ENCODE results near the gene DLG2. TPM values are rescaled to one million over a fixed set of nuclear protein-coding genes. Genes with fewer than 3 reads are reported as not detected.

DLG2 gene
- total RNA-seq, 1 donor from 2014 or later, result 6.7 TPM

DNA sequence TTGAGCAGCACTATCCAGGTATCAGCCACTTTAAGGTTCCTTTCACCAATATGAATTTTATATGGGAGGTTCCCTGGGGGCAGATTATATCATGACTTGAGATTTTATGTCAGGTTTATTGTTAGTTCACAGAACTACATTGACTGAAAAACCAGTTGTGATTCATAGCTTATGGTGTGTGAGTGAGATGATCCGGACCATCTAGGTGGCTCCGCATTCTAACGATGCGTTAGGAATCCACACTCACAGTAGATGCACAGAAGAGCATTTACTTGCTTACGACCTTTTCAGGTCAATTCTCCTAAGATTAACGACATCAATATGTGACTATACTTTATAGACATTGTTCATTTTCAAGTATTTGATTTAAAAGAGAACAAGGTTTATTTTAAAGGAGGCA lies 1356.7 kb downstream of the DLG2 start:
- TF ChIP-seq, protein P1, sequence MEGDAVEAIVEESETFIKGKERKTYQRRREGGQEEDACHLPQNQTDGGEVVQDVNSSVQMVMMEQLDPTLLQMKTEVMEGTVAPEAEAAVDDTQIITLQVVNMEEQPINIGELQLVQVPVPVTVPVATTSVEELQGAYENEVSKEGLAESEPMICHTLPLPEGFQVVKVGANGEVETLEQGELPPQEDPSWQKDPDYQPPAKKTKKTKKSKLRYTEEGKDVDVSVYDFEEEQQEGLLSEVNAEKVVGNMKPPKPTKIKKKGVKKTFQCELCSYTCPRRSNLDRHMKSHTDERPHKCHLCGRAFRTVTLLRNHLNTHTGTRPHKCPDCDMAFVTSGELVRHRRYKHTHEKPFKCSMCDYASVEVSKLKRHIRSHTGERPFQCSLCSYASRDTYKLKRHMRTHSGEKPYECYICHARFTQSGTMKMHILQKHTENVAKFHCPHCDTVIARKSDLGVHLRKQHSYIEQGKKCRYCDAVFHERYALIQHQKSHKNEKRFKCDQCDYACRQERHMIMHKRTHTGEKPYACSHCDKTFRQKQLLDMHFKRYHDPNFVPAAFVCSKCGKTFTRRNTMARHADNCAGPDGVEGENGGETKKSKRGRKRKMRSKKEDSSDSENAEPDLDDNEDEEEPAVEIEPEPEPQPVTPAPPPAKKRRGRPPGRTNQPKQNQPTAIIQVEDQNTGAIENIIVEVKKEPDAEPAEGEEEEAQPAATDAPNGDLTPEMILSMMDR (IDR thresholded peaks at IDR 0.05; ENCODE audit: unreplicated experiment), result no peak
- Mint-ChIP-seq H3K27ac (no peak overlapping the region), H3K27me3 (ENCODE audit: low read depth) (peaks cover 11% of the 10 kb centered on the region), H3K9me3 (no peaks in the 10 kb centered on the region), H3K4me3 (no peak overlapping the region), H3K36me3 (no peaks in the 10 kb centered on the region), H3K4me1 (no peaks in the 10 kb centered on the region)
- no peak for DNase-seq (ENCODE audit: low spot score in 2 of 2, unreplicated experiment in 2 of 2)

DNA sequence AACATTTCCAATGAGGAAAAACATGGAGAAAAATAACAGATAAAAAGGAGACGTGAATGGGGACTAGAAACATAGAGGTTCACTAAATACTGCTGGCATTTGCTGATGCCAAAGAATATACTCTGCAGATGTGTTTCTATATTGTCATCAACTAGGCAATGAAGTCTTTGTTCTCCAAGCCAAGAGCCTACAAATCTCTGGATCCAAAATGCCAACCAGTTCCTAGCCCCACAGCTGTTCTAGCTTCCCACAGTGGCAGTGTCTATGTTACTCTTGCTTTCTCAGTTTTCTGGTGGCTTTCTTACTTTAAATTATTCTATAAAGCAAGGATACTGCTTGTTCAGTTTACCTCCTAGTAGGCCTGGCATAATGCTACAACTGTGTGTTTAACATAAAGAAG lies 1363.1 kb downstream of the DLG2 start:
- H3K4me3 Mint-ChIP-seq, result no peak overlapping the region

DNA sequence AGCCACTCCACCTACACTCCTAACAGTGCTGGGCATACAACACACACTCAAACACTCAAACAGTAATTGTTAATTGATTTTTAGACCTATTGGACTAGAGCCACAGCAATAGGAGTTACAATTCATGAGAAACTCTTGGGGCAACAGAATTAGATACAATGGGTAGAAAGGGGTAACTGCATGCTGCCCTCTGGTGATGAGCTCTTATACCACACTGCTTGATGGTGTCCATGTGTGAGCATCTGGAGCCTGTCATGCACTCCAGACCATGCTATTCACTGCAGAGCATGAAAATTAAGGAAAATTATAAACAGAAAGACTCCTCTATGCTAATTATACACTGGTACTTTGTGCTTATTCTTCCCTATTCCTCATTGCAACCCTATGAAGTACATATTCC lies 1365.4 kb downstream of the DLG2 start:
- DNase-seq (ENCODE audit: low spot score in 2 of 2, unreplicated experiment in 2 of 2), result no peak
- no peak overlapping the region for H3K4me3 Mint-ChIP-seq
- no peaks in the 10 kb centered on the region for H3K4me1 Mint-ChIP-seq
- TF ChIP-seq, protein P1 (IDR thresholded peaks at IDR 0.05; ENCODE audit: unreplicated experiment), result no peak
- no peaks in the 10 kb centered on the region for H3K9me3 Mint-ChIP-seq
- no peak overlapping the region for H3K27ac Mint-ChIP-seq
- H3K36me3 Mint-ChIP-seq, result no peaks in the 10 kb centered on the region
- H3K27me3 Mint-ChIP-seq (ENCODE audit: low read depth), result peaks cover 5% of the 10 kb centered on the region

More for the DNA sequence above, 1363.1 kb downstream of the DLG2 start:
- DNase-seq (ENCODE audit: low spot score in 2 of 2, unreplicated experiment in 2 of 2), result no peak
- Mint-ChIP-seq H3K27ac (no peak overlapping the region), H3K36me3 (no peaks in the 10 kb centered on the region), H3K27me3 (ENCODE audit: low read depth) (peaks cover 5% of the 10 kb centered on the region), H3K4me1 (no peaks in the 10 kb centered on the region), H3K9me3 (no peaks in the 10 kb centered on the region)
- TF ChIP-seq, protein P1 (IDR thresholded peaks at IDR 0.05; ENCODE audit: unreplicated experiment), result no peak

DNA sequence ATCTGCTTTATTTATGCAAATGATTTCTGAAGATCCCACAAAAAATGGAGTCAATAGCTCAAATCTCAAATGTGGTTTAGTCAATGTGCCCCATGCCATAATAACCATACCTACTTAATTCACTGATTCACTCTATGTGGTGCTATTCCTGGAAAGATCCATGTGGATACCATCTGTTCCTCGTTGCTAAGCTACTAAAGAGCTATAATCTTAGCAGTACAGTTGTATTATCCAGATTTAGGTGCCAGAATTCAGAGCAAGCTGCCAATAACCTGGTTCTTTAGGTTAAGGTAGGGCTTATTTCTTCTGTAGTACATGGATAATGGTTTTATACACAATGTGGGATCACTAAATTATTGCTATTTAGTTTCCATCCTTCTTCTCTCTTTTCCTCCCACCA lies 1366.3 kb downstream of the DLG2 start:
- no peak overlapping the region for H3K27ac Mint-ChIP-seq
- H3K36me3 Mint-ChIP-seq, result no peaks in the 10 kb centered on the region
- H3K4me3 Mint-ChIP-seq, result no peak overlapping the region
- no peaks in the 10 kb centered on the region for H3K4me1 Mint-ChIP-seq
- DNase-seq (ENCODE audit: low spot score in 2 of 2, unreplicated experiment in 2 of 2), result no peak
- H3K27me3 Mint-ChIP-seq (ENCODE audit: low read depth), result no peaks in the 10 kb centered on the region
- TF ChIP-seq, protein P1 (IDR thresholded peaks at IDR 0.05; ENCODE audit: unreplicated experiment), result no peak
- no peaks in the 10 kb centered on the region for H3K9me3 Mint-ChIP-seq

DNA sequence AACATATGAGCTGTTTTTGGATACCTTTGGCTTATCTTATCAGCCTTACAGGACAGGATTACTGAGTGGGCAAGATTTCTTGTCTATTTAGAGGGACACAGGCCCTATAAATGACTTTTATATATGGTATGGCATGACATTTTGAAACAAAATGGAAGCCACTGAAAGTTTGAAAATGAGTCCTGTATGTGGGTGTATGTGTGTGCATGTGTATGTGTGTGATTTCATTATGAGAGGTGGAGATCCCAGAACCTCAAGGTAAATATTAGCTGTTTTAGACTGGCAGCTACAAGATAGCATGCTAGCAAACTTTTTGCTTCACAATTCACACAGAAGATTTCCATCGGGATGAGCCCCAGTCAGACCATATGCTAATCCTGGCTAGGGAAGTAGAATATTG lies 1370.5 kb downstream of the DLG2 start:
- Mint-ChIP-seq H3K27ac (no peak overlapping the region), H3K4me1 (no peaks in the 10 kb centered on the region), H3K9me3 (no peaks in the 10 kb centered on the region), H3K27me3 (ENCODE audit: low read depth) (no peaks in the 10 kb centered on the region), H3K36me3 (no peaks in the 10 kb centered on the region), H3K4me3 (no peak overlapping the region)
- DNase-seq (ENCODE audit: low spot score in 2 of 2, unreplicated experiment in 2 of 2), result no peak
- TF ChIP-seq, protein P1 (IDR thresholded peaks at IDR 0.05; ENCODE audit: unreplicated experiment), result no peak

DNA sequence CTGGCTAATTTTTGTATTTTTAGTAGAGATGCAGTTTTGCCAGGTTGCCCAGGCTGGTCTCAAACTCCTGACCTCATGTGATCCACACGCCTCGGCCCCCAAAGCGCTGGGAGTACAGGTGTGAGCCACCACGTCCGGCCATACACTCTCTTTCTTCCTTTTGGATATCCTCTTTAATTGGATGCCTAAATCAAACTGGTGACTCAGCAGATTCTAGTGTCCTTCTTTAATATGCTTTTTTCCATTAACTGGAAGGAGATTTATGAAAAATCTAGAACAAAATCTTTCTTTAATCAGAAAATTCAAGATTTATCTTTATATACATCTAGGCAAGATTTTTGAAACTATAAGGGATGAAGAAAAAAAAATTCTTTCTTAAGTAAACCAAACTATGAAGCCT lies 1371.7 kb downstream of the DLG2 start:
- no peaks in the 10 kb centered on the region for H3K4me1 Mint-ChIP-seq
- H3K27me3 Mint-ChIP-seq (ENCODE audit: low read depth), result no peaks in the 10 kb centered on the region
- H3K27ac Mint-ChIP-seq, result no peak overlapping the region
- H3K9me3 Mint-ChIP-seq, result no peaks in the 10 kb centered on the region
- H3K4me3 Mint-ChIP-seq, result no peak overlapping the region
- TF ChIP-seq, protein P1 (IDR thresholded peaks at IDR 0.05; ENCODE audit: unreplicated experiment), result no peak
- H3K36me3 Mint-ChIP-seq, result no peaks in the 10 kb centered on the region
- DNase-seq (ENCODE audit: low spot score in 2 of 2, unreplicated experiment in 2 of 2), result no peak

Measured in mesothelial cell of epicardium (in vitro differentiated cells).